Progenitor cell of endocrine pancreas (in vitro differentiated cells): Measurements from ENCODE around the gene MYO1E. TPM values are rescaled to one million over a fixed set of nuclear protein-coding genes. Genes with fewer than 3 reads are reported as not detected.

Source experiments
- DNase-seq: peaks from one replicate; pipeline ENCODE4 v3.0.0; 2021; ENCODE audit warnings: low spot score; ENCODE audit not compliant: unreplicated experiment
- H3K27ac Mint-ChIP-seq: 2 replicates; pipeline ENCODE4 v1.8.0; 2021; ENCODE audit warnings: mild to moderate bottlenecking, moderate library complexity, mixed read lengths
- H3K27me3 Mint-ChIP-seq: 2 replicates; pipeline ENCODE4 v1.8.0; 2021; ENCODE audit warnings: mixed read lengths
- H3K36me3 Mint-ChIP-seq: 2 replicates; pipeline ENCODE4 v1.8.0; 2022; ENCODE audit warnings: mixed read lengths; ENCODE audit not compliant: insufficient read depth
- H3K4me1 Mint-ChIP-seq: 2 replicates; pipeline ENCODE4 v1.8.0; 2021; ENCODE audit warnings: low read depth, mixed read lengths
- H3K4me3 Mint-ChIP-seq: 2 replicates; pipeline ENCODE4 v1.8.0; 2021; ENCODE audit warnings: low read depth, mild to moderate bottlenecking, moderate library complexity, mixed read lengths
- H3K9me3 Mint-ChIP-seq: 2 replicates; pipeline ENCODE4 v1.8.0; 2021; ENCODE audit warnings: low read depth, mixed read lengths
- CTCF ChIP-seq: fragments of 200-600 bp; sonication (generic); IDR thresholded peaks from one replicate; pipeline ENCODE4 v1.5.0; 2021; ENCODE audit warnings: antibody characterized with exemption, mild to moderate bottlenecking; ENCODE audit not compliant: unreplicated experiment
- total RNA-seq: library from RNA; stranded (reverse); gene quantifications from 2 replicates; pipeline ENCODE4 v1.2.1, GENCODE V29; 2021

The MYO1E gene
- total RNA-seq, 1 donor from 2014 or later, result 40.4 TPM

DNA sequence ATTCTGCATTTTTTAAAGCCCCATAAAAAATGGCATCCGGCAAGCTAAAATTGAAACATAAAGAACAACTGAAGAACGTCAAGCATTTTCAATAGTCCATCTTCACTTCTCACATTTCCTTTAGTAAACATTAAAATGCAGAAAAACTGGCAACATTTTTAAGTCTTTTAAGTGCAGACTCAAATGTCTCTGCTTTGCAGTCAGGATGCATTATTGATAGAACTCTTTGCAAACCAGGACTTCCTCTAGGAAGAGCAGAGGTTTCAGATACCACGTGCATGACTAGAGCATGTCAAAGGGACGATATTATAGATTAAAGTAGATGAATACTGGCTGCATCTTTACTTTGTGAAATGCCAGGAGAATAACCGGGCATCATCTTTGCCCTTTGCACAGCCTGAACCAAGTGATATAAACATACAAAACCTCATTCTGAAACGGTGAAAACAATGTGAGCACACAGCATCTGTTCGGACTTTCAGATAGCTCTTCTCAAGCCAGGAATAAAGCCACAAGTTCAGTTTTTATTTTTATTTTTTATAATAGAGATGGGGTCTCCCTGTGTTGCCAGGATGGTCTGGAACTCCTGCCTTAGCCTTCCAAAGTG is 101.0 kb downstream of the MYO1E start:
- Mint-ChIP-seq H3K4me3 (no peak overlapping the region), H3K27me3 (no peaks in the 10 kb centered on the region), H3K36me3 (no peaks in the 10 kb centered on the region), H3K9me3 (no peaks in the 10 kb centered on the region), H3K27ac (no peak overlapping the region), H3K4me1 (peaks cover 19% of the 10 kb centered on the region)
- TF ChIP-seq CTCF, result no peak
- no peak for DNase-seq

DNA sequence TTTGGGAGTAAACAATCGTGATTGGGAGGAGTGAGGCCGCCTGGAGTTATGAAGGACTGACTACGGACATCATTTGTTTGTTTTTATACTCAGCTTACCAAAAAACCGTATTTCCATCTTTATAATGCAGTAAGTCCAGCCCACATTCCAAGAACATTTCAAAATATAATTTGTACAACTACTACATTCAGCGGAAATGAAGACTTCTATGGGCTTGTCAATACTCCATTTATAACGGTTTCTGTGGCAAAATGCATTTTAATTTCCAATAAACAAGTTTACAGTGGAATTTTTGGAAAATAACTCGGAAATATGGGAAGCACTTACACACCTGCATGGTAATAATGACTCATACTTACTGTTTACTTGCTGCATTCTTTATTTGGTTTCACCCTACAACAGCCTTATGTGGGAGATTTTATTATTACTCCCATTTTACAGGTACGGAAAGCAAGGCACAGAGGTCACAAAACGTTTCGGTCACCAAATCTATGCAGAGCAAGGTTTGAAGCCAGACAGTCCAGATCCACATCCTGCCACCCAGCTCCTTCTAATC is 103.7 kb downstream of the MYO1E start:
- TF ChIP-seq CTCF, result no peak
- H3K4me3 Mint-ChIP-seq, result no peak overlapping the region
- H3K4me1 Mint-ChIP-seq, result no peaks in the 10 kb centered on the region
- H3K9me3 Mint-ChIP-seq, result no peaks in the 10 kb centered on the region
- no peaks in the 10 kb centered on the region for H3K27me3 Mint-ChIP-seq
- no peaks in the 10 kb centered on the region for H3K36me3 Mint-ChIP-seq
- DNase-seq, result no peak
- no peak overlapping the region for H3K27ac Mint-ChIP-seq

DNA sequence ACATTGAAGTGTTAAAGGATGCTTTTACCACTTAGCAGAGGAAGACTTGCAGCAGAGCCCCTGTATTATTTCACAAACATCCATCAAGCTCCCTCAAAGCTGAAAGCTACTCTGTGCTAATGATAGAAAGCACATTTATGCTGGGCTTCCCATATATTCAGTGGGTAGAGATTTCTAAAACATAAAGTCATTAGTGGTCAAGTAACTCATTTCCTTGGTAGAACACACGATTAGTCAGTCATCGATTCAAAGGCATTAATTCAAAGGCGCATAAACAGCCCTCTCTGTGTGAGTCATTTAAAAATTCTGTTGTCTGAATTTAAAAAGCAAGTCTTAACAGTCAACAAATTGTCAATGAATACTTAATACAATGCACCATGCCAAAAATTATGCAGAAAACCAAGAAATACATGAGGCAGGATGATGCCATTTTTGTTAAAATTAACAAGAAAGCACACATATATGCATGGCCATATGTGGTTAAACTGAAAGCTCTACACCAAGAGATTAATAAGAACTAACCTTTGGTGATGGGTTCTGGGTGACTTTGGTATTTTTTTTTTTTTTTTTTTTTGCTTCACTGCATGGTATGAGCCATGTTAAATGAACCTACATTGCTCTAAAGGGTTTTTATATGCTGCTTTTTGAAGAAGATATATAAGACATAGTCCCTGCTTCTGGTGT is 104.4 kb downstream of the MYO1E start:
- H3K4me3 Mint-ChIP-seq, result no peak overlapping the region
- no peaks in the 10 kb centered on the region for H3K27me3 Mint-ChIP-seq
- H3K27ac Mint-ChIP-seq, result no peak overlapping the region

GRCh38 chr15:59266028-59266427 is 106.6 kb downstream of the MYO1E start:
- no peak for DNase-seq
- Mint-ChIP-seq H3K36me3 (no peaks in the 10 kb centered on the region), H3K27ac (no peak overlapping the region), H3K4me1 (no peaks in the 10 kb centered on the region), H3K27me3 (no peaks in the 10 kb centered on the region), H3K4me3 (no peak overlapping the region), H3K9me3 (no peaks in the 10 kb centered on the region)
- TF ChIP-seq CTCF, result no peak

More for the DNA sequence above, 104.4 kb downstream of the MYO1E start:
- TF ChIP-seq CTCF, result no peak
- Mint-ChIP-seq H3K4me1 (no peaks in the 10 kb centered on the region), H3K9me3 (no peaks in the 10 kb centered on the region), H3K36me3 (no peaks in the 10 kb centered on the region)
- no peak for DNase-seq

- peaks cover 5% of the 10 kb centered on the region for H3K4me1 Mint-ChIP-seq
- H3K27ac Mint-ChIP-seq, result no peak overlapping the region
- TF ChIP-seq CTCF, result no peak
- H3K27me3 Mint-ChIP-seq, result no peaks in the 10 kb centered on the region
- no peaks in the 10 kb centered on the region for H3K9me3 Mint-ChIP-seq
- no peak for DNase-seq
- H3K36me3 Mint-ChIP-seq, result no peaks in the 10 kb centered on the region
- no peak overlapping the region for H3K4me3 Mint-ChIP-seq
Measured at GRCh38 chr15:59262316-59262715, 110.4 kb downstream of the MYO1E start.
